Osteocyte (in vitro differentiated cells): ENCODE data around the gene C14orf119. TPM values are rescaled to one million over a fixed set of nuclear protein-coding genes. Genes with fewer than 3 reads are reported as not detected.

ENCODE experiments used
- DNase-seq: peaks from one replicate; pipeline ENCODE4 v3.0.0; 2021; ENCODE audit warnings: mixed read lengths; ENCODE audit not compliant: unreplicated experiment; ENCODE audit errors: extremely low spot score
- H3K27ac Mint-ChIP-seq: one replicate; pipeline ENCODE4 v1.8.0; 2021; ENCODE audit warnings: mild to moderate bottlenecking, mixed read lengths; ENCODE audit not compliant: unreplicated experiment
- H3K27me3 Mint-ChIP-seq: one replicate; pipeline ENCODE4 v1.8.0; 2021; ENCODE audit warnings: mixed read lengths; ENCODE audit not compliant: unreplicated experiment
- H3K36me3 Mint-ChIP-seq: one replicate; pipeline ENCODE4 v1.8.0; 2021; ENCODE audit warnings: mixed read lengths; ENCODE audit not compliant: unreplicated experiment
- H3K4me1 Mint-ChIP-seq: one replicate; pipeline ENCODE4 v1.8.0; 2021; ENCODE audit warnings: mixed read lengths; ENCODE audit not compliant: unreplicated experiment
- H3K4me3 Mint-ChIP-seq: one replicate; pipeline ENCODE4 v1.8.0; 2021; ENCODE audit warnings: mild to moderate bottlenecking, moderate library complexity, mixed read lengths; ENCODE audit not compliant: unreplicated experiment
- H3K9me3 Mint-ChIP-seq: one replicate; pipeline ENCODE4 v1.8.0; 2021; ENCODE audit warnings: mixed read lengths; ENCODE audit not compliant: unreplicated experiment
- CTCF ChIP-seq: fragments of 200-600 bp; sonication (generic); IDR thresholded peaks from 2 replicates; pipeline ENCODE4 v1.5.0; 2021; ENCODE audit warnings: antibody characterized with exemption, mild to moderate bottlenecking, moderate library complexity
- total RNA-seq: library from RNA; stranded (reverse); gene quantifications from 2 replicates; pipeline ENCODE4 v1.2.1, GENCODE V29; 2021

The C14orf119 gene
- total RNA-seq, 1 donor from 2014 or later, result 61.3 TPM

- Mint-ChIP-seq H3K4me1 (peaks cover 40% of the 10 kb centered on the region), H3K27ac (peak overlapping the region; percentile 93), H3K4me3 (peak overlapping the region; percentile 89), H3K9me3 (no peaks in the 10 kb centered on the region), H3K36me3 (peaks cover 23% of the 10 kb centered on the region), H3K27me3 (no peaks in the 10 kb centered on the region)
- no peak for TF ChIP-seq CTCF
- no peak for DNase-seq
These were observed 23.3 kb upstream of the C14orf119 start for GRCh38 chr14:23071921-23072539.

- peaks cover 40% of the 10 kb centered on the region for H3K36me3 Mint-ChIP-seq
- no peaks in the 10 kb centered on the region for H3K27me3 Mint-ChIP-seq
- H3K27ac Mint-ChIP-seq, result no peak overlapping the region
- peaks cover 44% of the 10 kb centered on the region for H3K4me1 Mint-ChIP-seq
- H3K4me3 Mint-ChIP-seq, result no peak overlapping the region
- no peak for DNase-seq
- no peaks in the 10 kb centered on the region for H3K9me3 Mint-ChIP-seq
- TF ChIP-seq CTCF, result no peak
These were observed 20.4 kb upstream of the C14orf119 start for GRCh38 chr14:23074906-23075305.

DNA sequence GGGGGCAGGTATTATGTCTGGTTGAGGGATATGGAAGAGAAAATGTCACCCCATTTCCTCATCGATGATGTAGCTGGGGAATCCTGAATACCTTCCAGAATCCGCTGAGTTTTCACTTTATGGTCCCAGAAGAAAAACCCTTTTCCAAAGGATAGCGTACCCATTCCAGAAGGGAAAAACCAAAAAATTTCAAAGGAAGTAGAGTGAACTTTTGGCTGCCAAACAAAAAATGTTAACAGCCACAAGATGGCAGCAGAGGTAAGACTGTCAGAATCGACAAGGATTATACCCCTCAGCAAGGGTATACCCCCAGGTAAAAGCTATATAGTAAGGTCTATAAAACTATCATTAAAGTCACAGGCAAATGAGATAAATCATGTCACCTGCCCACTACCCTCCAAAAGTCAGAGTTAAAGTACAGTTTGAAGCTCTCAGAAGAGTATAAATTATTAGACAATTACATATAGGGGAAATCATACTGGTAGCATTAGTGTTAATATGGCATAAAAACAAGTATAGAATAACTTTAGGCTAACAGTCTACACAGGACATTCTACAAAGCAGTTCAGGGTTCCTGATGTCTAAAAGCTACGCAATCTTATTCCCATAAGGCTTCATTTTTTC lies 18.4 kb upstream of the C14orf119 start:
- peaks cover 40% of the 10 kb centered on the region for H3K4me1 Mint-ChIP-seq
- no peaks in the 10 kb centered on the region for H3K27me3 Mint-ChIP-seq
- H3K27ac Mint-ChIP-seq, result no peak overlapping the region
- no peak overlapping the region for H3K4me3 Mint-ChIP-seq
- no peak for DNase-seq
- no peaks in the 10 kb centered on the region for H3K9me3 Mint-ChIP-seq
- TF ChIP-seq CTCF, result peak; percentile 74
- peaks cover 55% of the 10 kb centered on the region for H3K36me3 Mint-ChIP-seq

GRCh38 chr14:23077962-23078361 lies 17.3 kb upstream of the C14orf119 start:
- DNase-seq, result no peak
- Mint-ChIP-seq H3K4me1 (peaks cover 29% of the 10 kb centered on the region), H3K27me3 (no peaks in the 10 kb centered on the region), H3K9me3 (no peaks in the 10 kb centered on the region), H3K27ac (peak overlapping the region; percentile 86), H3K4me3 (no peak overlapping the region), H3K36me3 (peaks cover 52% of the 10 kb centered on the region)
- TF ChIP-seq CTCF, result no peak

DNA sequence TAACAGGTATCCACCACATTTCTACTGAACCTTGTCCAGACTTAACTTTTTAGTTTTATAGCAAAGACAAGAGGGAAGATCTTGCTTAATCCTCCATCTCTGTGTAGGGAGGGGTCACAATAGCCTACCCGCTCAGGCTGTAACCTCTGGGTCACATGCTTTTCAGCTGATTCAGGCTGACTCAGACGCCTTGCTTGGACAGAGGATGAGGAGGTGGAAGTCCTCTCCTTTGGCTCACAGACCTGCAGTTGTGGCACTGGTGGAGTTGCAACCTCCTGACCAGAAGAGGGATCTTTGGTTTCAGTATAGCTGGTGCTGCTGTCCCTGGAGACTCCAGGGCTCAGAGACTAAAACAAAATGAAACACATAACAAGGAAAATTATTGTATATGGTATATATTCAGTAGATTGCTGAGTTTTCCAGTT lies 16.6 kb upstream of the C14orf119 start:
- H3K4me3 Mint-ChIP-seq, result peak overlapping the region; percentile 14
- TF ChIP-seq CTCF, result no peak
- no peak for DNase-seq
- peaks cover 29% of the 10 kb centered on the region for H3K4me1 Mint-ChIP-seq
- H3K36me3 Mint-ChIP-seq, result peaks cover 52% of the 10 kb centered on the region
- H3K27me3 Mint-ChIP-seq, result no peaks in the 10 kb centered on the region
- H3K27ac Mint-ChIP-seq, result peak overlapping the region; percentile 86
- H3K9me3 Mint-ChIP-seq, result no peaks in the 10 kb centered on the region
